IMR-90 (cell line): Measurements from ENCODE around the gene TMIGD1. TPM values are rescaled to one million over a fixed set of nuclear protein-coding genes. Genes with fewer than 3 reads are reported as not detected.

ENCODE experiments used
- ATAC-seq: fragments of 200-7000 bp; cut with Tn5 transposase; 2 replicates; pipeline ENCODE4 v1.9.1; 2020; ENCODE audit warnings: low read depth, mild to moderate bottlenecking, moderate library complexity
- BruUV-seq: library from RNA; stranded (reverse); fragments of 400-500 nt; replicated peaks from 2 replicates; lab custom pipeline; 2021; lab: Mats Ljungman, UMichigan
- CTCF ChIA-PET: fragments of 300-600 bp; formaldehyde crosslinking; extraction: SDS; loops from one replicate; lab custom pipeline; 2021; ENCODE audit warnings: antibody characterized with exemption; lab: Yijun Ruan, JAX
- POLR2A ChIA-PET: fragments of 300-600 bp; sonication (Branson Sonifier 250); formaldehyde crosslinking; loops from one replicate; lab custom pipeline; 2022; ENCODE audit warnings: antibody characterized with exemption; ENCODE audit not compliant: unreplicated experiment; lab: Charles Lee
- DNase-seq: peaks from one replicate; pipeline ENCODE4 v3.0.0; 2013
- H2AFZ ChIP-seq: replicated peaks from 2 replicates; pipeline ENCODE3; 2013; ENCODE audit warnings: low read length, mild to moderate bottlenecking; ENCODE audit not compliant: poor library complexity
- H2AK5ac ChIP-seq: 2 replicates; pipeline ENCODE4 v1.6.1; 2013; ENCODE audit warnings: low read depth, low read length, inconsistent platforms
- H2AK9ac ChIP-seq: replicated peaks from 2 replicates; pipeline ENCODE3; 2013; ENCODE audit warnings: mild to moderate bottlenecking, low read depth, low read length, moderate library complexity; ENCODE audit not compliant: poor library complexity
- H2BK120ac ChIP-seq: 2 replicates; pipeline ENCODE4 v1.6.1; 2013; ENCODE audit warnings: low read depth, low read length, inconsistent platforms
- H2BK15ac ChIP-seq: 3 replicates; pipeline ENCODE4 v1.6.1; 2013; ENCODE audit warnings: low read depth, low read length, inconsistent platforms
- H2BK20ac ChIP-seq: 2 replicates; pipeline ENCODE4 v1.6.1; 2013; ENCODE audit warnings: low read depth, mild to moderate bottlenecking, inconsistent platforms, low read length, moderate library complexity
- H2BK5ac ChIP-seq: 2 replicates; pipeline ENCODE4 v1.6.1; 2013; ENCODE audit warnings: mild to moderate bottlenecking, low read depth, low read length, inconsistent platforms; ENCODE audit not compliant: poor library complexity, severe bottlenecking
- H3K14ac ChIP-seq: replicated peaks from 2 replicates; pipeline ENCODE4 v1.6.1; 2013; ENCODE audit warnings: low read depth, low read length, inconsistent platforms
- H3K18ac ChIP-seq: 2 replicates; pipeline ENCODE4 v1.6.1; 2013; ENCODE audit warnings: low read depth, low read length, control low read depth
- H3K23ac ChIP-seq: 2 replicates; pipeline ENCODE4 v1.6.1; 2013; ENCODE audit warnings: low read depth, low read length, inconsistent platforms
- H3K27ac ChIP-seq: 2 replicates; pipeline ENCODE4 v1.5.1; 2013; ENCODE audit warnings: mild to moderate bottlenecking, control low read depth, low read length; ENCODE audit not compliant: insufficient read depth
- H3K27me3 ChIP-seq: 2 replicates; pipeline ENCODE4 v1.6.1; 2013; ENCODE audit warnings: low read length; ENCODE audit not compliant: control insufficient read depth, insufficient read depth
- H3K36me3 ChIP-seq: 2 replicates; pipeline ENCODE4 v1.6.1; 2013; ENCODE audit warnings: low read length, mixed read lengths; ENCODE audit not compliant: control insufficient read depth, insufficient read depth
- H3K4ac ChIP-seq: 2 replicates; pipeline ENCODE4 v1.6.1; 2013; ENCODE audit warnings: low read depth, low read length, inconsistent platforms
- H3K4me1 ChIP-seq: 2 replicates; pipeline ENCODE4 v1.6.1; 2013; ENCODE audit warnings: low read length, mixed read lengths; ENCODE audit not compliant: control insufficient read depth, insufficient read depth
- H3K4me2 ChIP-seq: 2 replicates; pipeline ENCODE4 v1.6.1; 2013; ENCODE audit warnings: low read depth, mild to moderate bottlenecking, control low read depth, low read length, moderate library complexity
- H3K4me3 ChIP-seq: 2 replicates; pipeline ENCODE4 v1.5.1; 2013; ENCODE audit warnings: low read depth, mild to moderate bottlenecking, control low read depth, low read length, moderate library complexity; ENCODE audit not compliant: insufficient read depth
- H3K56ac ChIP-seq: 2 replicates; pipeline ENCODE4 v1.6.1; 2013; ENCODE audit warnings: low read length, inconsistent platforms; ENCODE audit not compliant: insufficient read depth; ENCODE audit errors: extremely low read depth
- H3K79me1 ChIP-seq, 2 experiments: 2 replicates each; pipeline ENCODE4 v1.6.1; 2013; ENCODE audit warnings: low read length in 2 of 2, inconsistent platforms in 1 of 2, low read depth in 1 of 2
- H3K9ac ChIP-seq: 2 replicates; pipeline ENCODE4 v1.6.1; 2013; ENCODE audit warnings: low read depth, low read length, control low read depth
- H3K9me1 ChIP-seq: 2 replicates; pipeline ENCODE4 v1.6.1; 2013; ENCODE audit warnings: low read length, inconsistent platforms; ENCODE audit not compliant: insufficient read depth
- H3K9me3 ChIP-seq: 2 replicates; pipeline ENCODE4 v1.6.1; 2013; ENCODE audit warnings: low read length; ENCODE audit not compliant: control insufficient read depth, insufficient read depth
- H4K20me1 ChIP-seq: 2 replicates; pipeline ENCODE4 v1.6.1; 2013; ENCODE audit warnings: low read length, inconsistent platforms; ENCODE audit not compliant: insufficient read depth
- H4K5ac ChIP-seq: 2 replicates; pipeline ENCODE4 v1.6.1; 2013; ENCODE audit warnings: mild to moderate bottlenecking, low read depth, low read length, control low read depth
- H4K8ac ChIP-seq, 2 experiments: 2 replicates each; pipeline ENCODE4 v1.6.1; 2013; ENCODE audit warnings: low read depth in 2 of 2, low read length in 2 of 2, control low read depth in 1 of 2, inconsistent platforms in 1 of 2
- H4K91ac ChIP-seq: 2 replicates; pipeline ENCODE4 v1.6.1; 2013; ENCODE audit warnings: low read depth, low read length, inconsistent platforms; ENCODE audit not compliant: insufficient read depth
- BHLHE40 ChIP-seq: fragments of 150-350 bp; IDR thresholded peaks from 2 replicates; pipeline ENCODE4 v1.6.1; 2016; ENCODE audit warnings: mild to moderate bottlenecking, low read depth, low read length
- CEBPB ChIP-seq: IDR thresholded peaks from 2 replicates; pipeline ENCODE4 v1.6.1; 2012; ENCODE audit warnings: low read depth, low read length, improper control_type of control experiment
- CHD1 ChIP-seq: IDR thresholded peaks from 2 replicates; pipeline ENCODE4 v1.6.1; 2012; ENCODE audit warnings: low read depth, low read length, improper control_type of control experiment
- FOS ChIP-seq: fragments of 150-350 bp; IDR thresholded peaks from 2 replicates; pipeline ENCODE4 v1.6.1; 2016; ENCODE audit warnings: low read depth, low read length
- MAFK ChIP-seq: IDR thresholded peaks from 2 replicates; pipeline ENCODE4 v1.6.1; 2012; ENCODE audit warnings: low read depth, low read length, improper control_type of control experiment
- MAZ ChIP-seq: IDR thresholded peaks from 2 replicates; pipeline ENCODE4 v1.6.1; 2012; ENCODE audit warnings: low read depth, mild to moderate bottlenecking, low read length, improper control_type of control experiment, moderate library complexity, borderline replicate concordance
- MXI1 ChIP-seq: IDR thresholded peaks from 2 replicates; pipeline ENCODE4 v1.6.1; 2012; ENCODE audit warnings: low read depth, mild to moderate bottlenecking, low read length, moderate library complexity, borderline replicate concordance
- NFE2L2 ChIP-seq: fragments of 150-350 bp; IDR thresholded peaks from 2 replicates; pipeline ENCODE4 v1.6.1; 2016; ENCODE audit warnings: low read depth, mild to moderate bottlenecking, low read length
- POLR2A ChIP-seq: IDR thresholded peaks from 2 replicates; pipeline ENCODE4 v1.6.1; 2012; ENCODE audit warnings: mild to moderate bottlenecking, low read depth, low read length
- RAD21 ChIP-seq: IDR thresholded peaks from 2 replicates; pipeline ENCODE4 v1.6.1; 2012; ENCODE audit warnings: low read length, improper control_type of control experiment
- RCOR1 ChIP-seq: IDR thresholded peaks from 2 replicates; pipeline ENCODE4 v1.6.1; 2012; ENCODE audit warnings: mild to moderate bottlenecking, low read length, improper control_type of control experiment; ENCODE audit not compliant: insufficient replicate concordance
- RFX5 ChIP-seq: IDR thresholded peaks from 2 replicates; pipeline ENCODE4 v1.8.0; 2012; ENCODE audit warnings: low read depth, mild to moderate bottlenecking, low read length, moderate library complexity
- SMC3 ChIP-seq: fragments of 150-350 bp; IDR thresholded peaks from 2 replicates; pipeline ENCODE4 v1.6.1; 2016; ENCODE audit warnings: low read depth, mild to moderate bottlenecking, antibody characterized with exemption, low read length, moderate library complexity
- dilution Hi-C: fragments of 300-500 bp; cut with HindIII; formaldehyde crosslinking; loops from one replicate; pipeline ENCODE4 v1.14.3; 2018; ENCODE audit warnings: low sequenced_read_pairs; ENCODE audit not compliant: unreplicated experiment
- in situ Hi-C: fragments of 300-500 bp; cut with MboI; formaldehyde crosslinking; loops from 3 replicates; pipeline ENCODE4 v1.14.3; 2019; ENCODE audit warnings: low sequenced_read_pairs, inconsistent platforms, mixed read lengths
- intact Hi-C: fragments of 100-400 bp; cut with micrococcal nuclease; formaldehyde crosslinking; loops from 2 replicates; pipeline ENCODE4 v1.10.0; 2022
- polyA plus RNA-seq, 3 experiments: library from polyadenylated mRNA; depleted of rRNA; stranded (reverse); fragments of >200 nt; gene quantifications; 2 replicates each; pipeline ENCODE4 v1.2.3, GENCODE V29; 2012; ENCODE audit warnings: low replicate concordance in 1 of 3
- total RNA-seq: library from RNA; depleted of rRNA; stranded (reverse); fragments of >200 nt; gene quantifications from 2 replicates; pipeline ENCODE4 v1.2.3, GENCODE V29; 2012
- TF ChIP-seq, protein P1 (sequence below): fragments of 150-350 bp; IDR thresholded peaks from 2 replicates; pipeline ENCODE4 v1.6.1; 2017; ENCODE audit warnings: mild to moderate bottlenecking, antibody characterized with exemption, low read length, low read depth
- TF ChIP-seq, protein P2 (sequence below): conservative IDR thresholded peaks from 2 replicates; pipeline ENCODE4 v1.5.1; 2012; ENCODE audit warnings: mild to moderate bottlenecking, low read depth, low read length, improper control_type of control experiment
- TF ChIP-seq, protein P3 (sequence below): fragments of 150-350 bp; IDR thresholded peaks from 2 replicates; pipeline ENCODE4 v1.6.1; 2016; ENCODE audit warnings: low read depth, mild to moderate bottlenecking, low read length, moderate library complexity, borderline replicate concordance

Gene TMIGD1
- total and polyA plus RNA-seq, 2 of the 4 experiments (the other 2 are of a cell fraction), result not detected

DNA sequence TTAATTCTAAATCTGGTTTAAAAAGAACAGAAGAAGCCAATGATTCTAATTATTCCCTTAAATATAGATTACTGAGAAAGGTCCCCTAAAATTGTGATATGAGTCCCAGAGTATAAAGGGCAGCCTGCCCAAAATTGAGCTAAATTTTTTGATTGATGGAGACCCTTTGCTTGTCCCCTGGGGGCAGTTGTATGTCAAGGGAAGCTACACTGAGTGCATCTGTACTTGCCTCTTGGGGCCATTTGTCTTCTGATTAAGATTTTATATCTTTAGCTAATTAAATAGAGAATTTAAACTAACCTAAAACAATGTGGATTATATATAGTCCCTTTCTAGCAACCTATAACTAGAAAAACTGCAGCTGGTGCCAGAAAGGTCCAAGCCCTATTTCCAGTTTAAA lies 54.7 kb downstream of the TMIGD1 start:
- Histone ChIP-seq H3K4me2 (no peak overlapping the region), H3K9me3 (no peaks in the 10 kb centered on the region), H4K5ac (no peak overlapping the region), H3K27me3 (no peaks in the 10 kb centered on the region), H2BK20ac (no peak overlapping the region), H3K9me1 (no peaks in the 10 kb centered on the region), H3K4ac (no peak overlapping the region), H2AK9ac (no peak overlapping the region), H3K79me1 (peaks cover 0 to 3% of the 10 kb centered on the region in 2 experiments; a peak in 2 of 4 replicates), H3K56ac (no peak overlapping the region), H3K4me3 (no peak overlapping the region), H2BK5ac (no peak overlapping the region), H3K9ac (no peak overlapping the region), H2BK15ac (no peak overlapping the region), H2AFZ (no peak overlapping the region), H3K27ac (no peak overlapping the region), H3K14ac (no peak overlapping the region), H4K20me1 (no peaks in the 10 kb centered on the region), H3K18ac (no peak overlapping the region), H3K4me1 (no peaks in the 10 kb centered on the region), H4K91ac (no peak overlapping the region), H4K8ac (no peak overlapping the region), H2AK5ac (no peak overlapping the region), H3K23ac (no peak overlapping the region), H2BK120ac (no peak overlapping the region), H3K36me3 (peaks cover 17% of the 10 kb centered on the region)
- ATAC-seq (no peak), DNase-seq (no peak)
- BruUV-seq, result no TSS peak
- in situ Hi-C loops, result no loop called here
- CTCF ChIA-PET, result no interaction called here
- no peak for TF ChIP-seq RCOR1
- no peak for TF ChIP-seq FOS
- no peak for TF ChIP-seq MAFK
- TF ChIP-seq SMC3, result no peak
- TF ChIP-seq MXI1, result no peak
- TF ChIP-seq CEBPB, result no peak
- no peak for TF ChIP-seq RFX5
- TF ChIP-seq, protein P1, sequence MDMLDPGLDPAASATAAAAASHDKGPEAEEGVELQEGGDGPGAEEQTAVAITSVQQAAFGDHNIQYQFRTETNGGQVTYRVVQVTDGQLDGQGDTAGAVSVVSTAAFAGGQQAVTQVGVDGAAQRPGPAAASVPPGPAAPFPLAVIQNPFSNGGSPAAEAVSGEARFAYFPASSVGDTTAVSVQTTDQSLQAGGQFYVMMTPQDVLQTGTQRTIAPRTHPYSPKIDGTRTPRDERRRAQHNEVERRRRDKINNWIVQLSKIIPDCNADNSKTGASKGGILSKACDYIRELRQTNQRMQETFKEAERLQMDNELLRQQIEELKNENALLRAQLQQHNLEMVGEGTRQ, result no peak
- TF ChIP-seq NFE2L2, result no peak
- no peak for TF ChIP-seq RAD21
- no peak for TF ChIP-seq POLR2A
- TF ChIP-seq CHD1, result no peak
- TF ChIP-seq, protein P2, sequence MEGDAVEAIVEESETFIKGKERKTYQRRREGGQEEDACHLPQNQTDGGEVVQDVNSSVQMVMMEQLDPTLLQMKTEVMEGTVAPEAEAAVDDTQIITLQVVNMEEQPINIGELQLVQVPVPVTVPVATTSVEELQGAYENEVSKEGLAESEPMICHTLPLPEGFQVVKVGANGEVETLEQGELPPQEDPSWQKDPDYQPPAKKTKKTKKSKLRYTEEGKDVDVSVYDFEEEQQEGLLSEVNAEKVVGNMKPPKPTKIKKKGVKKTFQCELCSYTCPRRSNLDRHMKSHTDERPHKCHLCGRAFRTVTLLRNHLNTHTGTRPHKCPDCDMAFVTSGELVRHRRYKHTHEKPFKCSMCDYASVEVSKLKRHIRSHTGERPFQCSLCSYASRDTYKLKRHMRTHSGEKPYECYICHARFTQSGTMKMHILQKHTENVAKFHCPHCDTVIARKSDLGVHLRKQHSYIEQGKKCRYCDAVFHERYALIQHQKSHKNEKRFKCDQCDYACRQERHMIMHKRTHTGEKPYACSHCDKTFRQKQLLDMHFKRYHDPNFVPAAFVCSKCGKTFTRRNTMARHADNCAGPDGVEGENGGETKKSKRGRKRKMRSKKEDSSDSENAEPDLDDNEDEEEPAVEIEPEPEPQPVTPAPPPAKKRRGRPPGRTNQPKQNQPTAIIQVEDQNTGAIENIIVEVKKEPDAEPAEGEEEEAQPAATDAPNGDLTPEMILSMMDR, result no peak
- TF ChIP-seq, protein P3, sequence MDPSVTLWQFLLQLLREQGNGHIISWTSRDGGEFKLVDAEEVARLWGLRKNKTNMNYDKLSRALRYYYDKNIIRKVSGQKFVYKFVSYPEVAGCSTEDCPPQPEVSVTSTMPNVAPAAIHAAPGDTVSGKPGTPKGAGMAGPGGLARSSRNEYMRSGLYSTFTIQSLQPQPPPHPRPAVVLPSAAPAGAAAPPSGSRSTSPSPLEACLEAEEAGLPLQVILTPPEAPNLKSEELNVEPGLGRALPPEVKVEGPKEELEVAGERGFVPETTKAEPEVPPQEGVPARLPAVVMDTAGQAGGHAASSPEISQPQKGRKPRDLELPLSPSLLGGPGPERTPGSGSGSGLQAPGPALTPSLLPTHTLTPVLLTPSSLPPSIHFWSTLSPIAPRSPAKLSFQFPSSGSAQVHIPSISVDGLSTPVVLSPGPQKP, result no peak
- no peak for TF ChIP-seq MAZ
- TF ChIP-seq BHLHE40, result no peak
- POLR2A ChIA-PET, result no interaction called here
- intact Hi-C loops, result no loop called here
- dilution Hi-C loops, result no loop called here
